ENCODE results near the gene TSPAN13. TPM values are rescaled to one million over a fixed set of nuclear protein-coding genes. Genes with fewer than 3 reads are reported as not detected.

TSPAN13 gene
- total RNA-seq, 2 donors from 2014 or later: 1.1 to 2.5 TPM

DNA sequence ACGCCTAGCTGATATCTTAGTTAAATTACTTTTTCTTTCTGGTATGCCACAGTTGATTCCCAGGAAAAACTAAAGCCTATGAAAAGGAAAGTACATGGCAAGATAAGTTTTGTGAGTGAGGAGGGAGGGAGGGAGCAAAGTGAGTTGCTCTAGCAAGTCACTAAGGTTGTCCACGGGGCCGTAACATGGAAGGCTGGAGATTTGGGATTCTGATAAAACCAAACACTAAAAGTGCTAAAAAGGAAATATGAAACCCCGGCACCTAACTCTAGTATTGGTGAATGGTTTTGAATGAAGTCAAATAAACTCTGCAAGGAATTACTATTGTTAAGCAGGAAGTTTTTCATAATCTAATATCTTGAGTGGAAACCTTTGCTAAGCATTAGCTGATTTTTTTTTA lies 49.6 kb downstream of the TSPAN13 start:
- ATAC-seq (replicated peaks): no peak
- H3K4me3 Mint-ChIP-seq: no peak overlapping the region
- no peaks in the 10 kb centered on the region for H3K9me3 Mint-ChIP-seq
- peaks cover 4% of the 10 kb centered on the region for H3K4me1 Mint-ChIP-seq
- no peaks in the 10 kb centered on the region for H3K36me3 Mint-ChIP-seq (ENCODE audit: low read depth)
- peaks cover 5% of the 10 kb centered on the region for H3K27me3 Mint-ChIP-seq
- H3K27ac Mint-ChIP-seq: no peak overlapping the region

GRCh38 chr7:16803881-16804673 lies 50.5 kb downstream of the TSPAN13 start:
- H3K27me3 Mint-ChIP-seq: peaks cover 5% of the 10 kb centered on the region
- H3K27ac Mint-ChIP-seq: no peak overlapping the region
- H3K4me3 Mint-ChIP-seq: no peak overlapping the region
- H3K36me3 Mint-ChIP-seq (ENCODE audit: low read depth): no peaks in the 10 kb centered on the region
- peaks cover 4% of the 10 kb centered on the region for H3K4me1 Mint-ChIP-seq
- no peak for ATAC-seq (replicated peaks)
- no peaks in the 10 kb centered on the region for H3K9me3 Mint-ChIP-seq

GRCh38 chr7:16804674-16805439 lies 51.3 kb downstream of the TSPAN13 start, which contains the start of gene AGR2:
Gene AGR2, minus strand, starts transcription at chr7:16804999. Its CDS starts 3,203 bp downstream, at chr7:16801796.
- ATAC-seq (replicated peaks): no peak
- no peaks in the 10 kb centered on the region for H3K9me3 Mint-ChIP-seq
- peaks cover 4% of the 10 kb centered on the region for H3K4me1 Mint-ChIP-seq
- H3K27ac Mint-ChIP-seq: no peak within 1 kb of the TSS
- H3K27me3 Mint-ChIP-seq: peaks cover 5% of the 10 kb centered on the region
- no peak within 1 kb of the TSS for H3K4me3 Mint-ChIP-seq
- no peaks in the 10 kb centered on the region for H3K36me3 Mint-ChIP-seq (ENCODE audit: low read depth)

DNA sequence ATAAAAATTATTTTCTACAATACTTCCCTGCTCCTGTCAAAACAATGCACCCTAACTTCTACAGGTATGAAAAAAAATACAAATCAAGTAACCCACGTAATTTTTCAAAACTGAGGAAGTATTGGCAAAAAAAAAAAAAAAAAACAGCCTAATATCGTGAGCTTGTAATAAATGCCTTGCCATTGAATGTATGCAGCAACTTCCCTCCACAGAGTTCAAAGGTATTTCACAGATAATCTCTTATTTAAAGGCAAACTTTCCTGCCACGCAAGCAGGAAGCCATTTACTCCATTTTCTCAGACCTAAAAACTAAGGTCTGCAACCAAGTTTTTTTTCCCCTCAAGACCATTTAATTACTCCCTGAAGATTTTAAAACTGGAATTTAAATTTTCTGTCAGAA lies 51.9 kb downstream of the TSPAN13 start:
- ATAC-seq (replicated peaks): no peak
- Mint-ChIP-seq H3K9me3 (no peaks in the 10 kb centered on the region), H3K27ac (no peak overlapping the region), H3K4me3 (no peak overlapping the region), H3K36me3 (ENCODE audit: low read depth) (no peaks in the 10 kb centered on the region), H3K27me3 (peaks cover 8% of the 10 kb centered on the region), H3K4me1 (peaks cover 4% of the 10 kb centered on the region)

- Mint-ChIP-seq H3K9me3 (no peaks in the 10 kb centered on the region), H3K27ac (no peak overlapping the region), H3K4me3 (no peak overlapping the region), H3K36me3 (ENCODE audit: low read depth) (no peaks in the 10 kb centered on the region), H3K4me1 (no peaks in the 10 kb centered on the region), H3K27me3 (peaks cover 5% of the 10 kb centered on the region)
- ATAC-seq (replicated peaks): no peak
Measured at GRCh38 chr7:16810112-16810511, 56.6 kb downstream of the TSPAN13 start.

- Mint-ChIP-seq H3K36me3 (ENCODE audit: low read depth) (no peaks in the 10 kb centered on the region), H3K4me1 (no peaks in the 10 kb centered on the region), H3K4me3 (no peak overlapping the region), H3K27me3 (peaks cover 3% of the 10 kb centered on the region), H3K9me3 (no peaks in the 10 kb centered on the region), H3K27ac (no peak overlapping the region)
- no peak for ATAC-seq (replicated peaks)
Measured at GRCh38 chr7:16810573-16810972, 57.0 kb downstream of the TSPAN13 start.

DNA sequence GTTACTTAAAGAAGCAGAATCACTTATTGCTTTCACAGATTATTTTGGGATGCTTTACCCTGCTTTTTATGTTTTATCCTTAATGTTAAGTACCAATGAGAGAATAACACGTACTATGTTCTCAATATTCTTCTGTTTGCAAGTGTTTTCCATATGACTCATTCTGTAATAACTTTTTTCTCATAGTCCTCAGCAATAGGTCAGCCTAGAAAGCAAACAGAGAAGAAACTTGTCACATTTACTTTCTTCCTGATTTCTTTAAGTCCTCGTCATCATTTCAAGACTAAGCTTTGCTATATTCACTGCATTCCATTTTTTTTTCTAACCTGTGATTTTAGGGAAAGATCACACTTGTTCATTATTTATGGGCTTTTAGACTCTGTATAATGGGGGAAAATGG lies 58.0 kb downstream of the TSPAN13 start:
- Mint-ChIP-seq H3K27ac (no peak overlapping the region), H3K9me3 (no peaks in the 10 kb centered on the region), H3K4me3 (no peak overlapping the region), H3K4me1 (no peaks in the 10 kb centered on the region), H3K27me3 (peaks cover 3% of the 10 kb centered on the region), H3K36me3 (ENCODE audit: low read depth) (no peaks in the 10 kb centered on the region)
- no peak for ATAC-seq (replicated peaks)

- H3K4me1 Mint-ChIP-seq: no peaks in the 10 kb centered on the region
- no peak overlapping the region for H3K27ac Mint-ChIP-seq
- H3K36me3 Mint-ChIP-seq (ENCODE audit: low read depth): no peaks in the 10 kb centered on the region
- ATAC-seq (replicated peaks): no peak
- peaks cover 3% of the 10 kb centered on the region for H3K27me3 Mint-ChIP-seq
- no peak overlapping the region for H3K4me3 Mint-ChIP-seq
- no peaks in the 10 kb centered on the region for H3K9me3 Mint-ChIP-seq
Measured at GRCh38 chr7:16812542-16813231, 59.1 kb downstream of the TSPAN13 start.

GRCh38 chr7:16813232-16813616 lies 59.7 kb downstream of the TSPAN13 start:
- Mint-ChIP-seq H3K9me3 (no peaks in the 10 kb centered on the region), H3K4me1 (no peaks in the 10 kb centered on the region), H3K27me3 (peaks cover 3% of the 10 kb centered on the region), H3K36me3 (ENCODE audit: low read depth) (no peaks in the 10 kb centered on the region), H3K4me3 (no peak overlapping the region), H3K27ac (no peak overlapping the region)
- no peak for ATAC-seq (replicated peaks)

DNA sequence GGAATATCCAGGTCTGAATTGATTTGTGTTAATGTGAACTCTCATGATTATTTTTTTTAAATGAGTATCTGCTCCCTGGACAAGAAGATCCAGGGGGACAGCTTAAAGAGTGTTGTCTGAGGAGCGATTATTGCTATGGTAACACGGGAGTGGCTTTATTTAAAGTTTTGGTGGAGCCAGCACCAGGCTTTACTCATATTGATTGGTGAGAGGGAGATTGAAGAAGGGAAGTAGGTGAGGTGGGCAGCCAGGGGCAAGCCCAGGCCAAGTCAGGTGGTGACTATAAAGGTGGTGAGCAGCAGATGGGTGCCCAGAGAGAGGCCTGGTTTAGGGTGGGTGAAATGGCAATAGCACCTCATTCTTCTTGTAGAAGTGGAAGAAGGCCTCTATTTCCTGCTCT lies 61.4 kb downstream of the TSPAN13 start:
- no peak for ATAC-seq (replicated peaks)
- H3K9me3 Mint-ChIP-seq: no peaks in the 10 kb centered on the region
- H3K4me1 Mint-ChIP-seq: no peaks in the 10 kb centered on the region

GRCh38 chr7:16816824-16817223 lies 63.3 kb downstream of the TSPAN13 start:
- H3K4me3 Mint-ChIP-seq: no peak overlapping the region
- ATAC-seq (replicated peaks): no peak
- H3K36me3 Mint-ChIP-seq (ENCODE audit: low read depth): no peaks in the 10 kb centered on the region
- H3K9me3 Mint-ChIP-seq: no peaks in the 10 kb centered on the region
- no peaks in the 10 kb centered on the region for H3K4me1 Mint-ChIP-seq
- H3K27me3 Mint-ChIP-seq: peaks cover 6% of the 10 kb centered on the region
- no peak overlapping the region for H3K27ac Mint-ChIP-seq

More for the DNA sequence above, 61.4 kb downstream of the TSPAN13 start:
- H3K36me3 Mint-ChIP-seq (ENCODE audit: low read depth): no peaks in the 10 kb centered on the region
- no peak overlapping the region for H3K27ac Mint-ChIP-seq
- H3K27me3 Mint-ChIP-seq: peaks cover 3% of the 10 kb centered on the region
- H3K4me3 Mint-ChIP-seq: no peak overlapping the region

DNA sequence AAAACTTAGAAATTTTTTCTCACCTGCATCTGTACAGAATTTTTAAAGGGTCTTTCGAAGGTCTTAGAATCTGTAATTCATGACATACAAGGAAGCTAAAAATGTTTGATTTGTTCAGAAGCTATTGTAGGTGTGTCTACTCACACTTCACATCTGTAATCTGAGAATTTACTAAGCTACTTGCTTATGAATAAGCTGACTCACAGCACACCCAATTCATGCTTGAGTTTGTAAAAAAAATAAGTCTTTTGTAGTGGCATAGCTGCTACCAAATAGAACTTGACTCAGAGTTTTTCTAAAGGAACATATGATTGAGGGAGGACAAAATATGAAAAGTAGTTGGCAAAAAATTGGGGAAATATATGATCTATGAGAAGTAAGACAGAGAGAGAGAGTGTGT lies 64.0 kb downstream of the TSPAN13 start:
- no peak for ATAC-seq (replicated peaks)
- no peaks in the 10 kb centered on the region for H3K36me3 Mint-ChIP-seq (ENCODE audit: low read depth)
- no peak overlapping the region for H3K27ac Mint-ChIP-seq
- H3K4me1 Mint-ChIP-seq: no peaks in the 10 kb centered on the region
- no peak overlapping the region for H3K4me3 Mint-ChIP-seq
- no peaks in the 10 kb centered on the region for H3K9me3 Mint-ChIP-seq
- H3K27me3 Mint-ChIP-seq: peaks cover 10% of the 10 kb centered on the region

GRCh38 chr7:16818732-16819131 lies 65.2 kb downstream of the TSPAN13 start:
- Mint-ChIP-seq H3K36me3 (ENCODE audit: low read depth) (no peaks in the 10 kb centered on the region), H3K27ac (no peak overlapping the region), H3K4me1 (no peaks in the 10 kb centered on the region), H3K9me3 (no peaks in the 10 kb centered on the region), H3K27me3 (peaks cover 13% of the 10 kb centered on the region), H3K4me3 (no peak overlapping the region)
- ATAC-seq (replicated peaks): no peak

GRCh38 chr7:16822029-16822428 lies 68.5 kb downstream of the TSPAN13 start:
- Mint-ChIP-seq H3K27me3 (peaks cover 16% of the 10 kb centered on the region), H3K36me3 (ENCODE audit: low read depth) (no peaks in the 10 kb centered on the region), H3K4me3 (no peak overlapping the region), H3K9me3 (no peaks in the 10 kb centered on the region), H3K4me1 (no peaks in the 10 kb centered on the region), H3K27ac (no peak overlapping the region)
- ATAC-seq (replicated peaks): no peak

Data from activated T-helper 17 cell treated with anti-CD3 and anti-CD28 coated beads, Interleukin-2, amount 50 U/mL, for 72 hours (primary cell).